ENCODE data around the gene GRHL3.

Gene GRHL3

DNA sequence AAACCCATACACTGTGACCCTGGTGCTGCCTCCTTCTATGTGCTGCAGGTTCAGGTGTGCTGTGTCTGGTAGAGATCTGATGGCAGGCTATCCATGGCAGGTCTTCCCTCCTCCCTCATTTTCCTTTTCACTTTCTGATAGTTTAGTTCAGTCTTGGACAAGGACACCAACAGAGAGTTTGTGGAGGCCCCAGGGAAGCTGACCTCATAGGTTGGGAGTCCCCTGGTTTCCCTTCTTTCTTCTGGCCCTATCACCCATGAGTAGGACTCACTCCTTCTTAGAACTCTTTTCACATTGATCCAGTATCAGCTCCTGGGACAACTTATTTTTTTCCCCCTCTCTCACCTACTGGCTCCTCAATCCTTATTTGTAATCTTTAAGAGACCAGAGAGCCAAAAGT, 8.3 kb downstream of the GRHL3 start:
- no peak for DNase-seq (ENCODE audit: low spot score)
- TF ChIP-seq, protein P1, sequence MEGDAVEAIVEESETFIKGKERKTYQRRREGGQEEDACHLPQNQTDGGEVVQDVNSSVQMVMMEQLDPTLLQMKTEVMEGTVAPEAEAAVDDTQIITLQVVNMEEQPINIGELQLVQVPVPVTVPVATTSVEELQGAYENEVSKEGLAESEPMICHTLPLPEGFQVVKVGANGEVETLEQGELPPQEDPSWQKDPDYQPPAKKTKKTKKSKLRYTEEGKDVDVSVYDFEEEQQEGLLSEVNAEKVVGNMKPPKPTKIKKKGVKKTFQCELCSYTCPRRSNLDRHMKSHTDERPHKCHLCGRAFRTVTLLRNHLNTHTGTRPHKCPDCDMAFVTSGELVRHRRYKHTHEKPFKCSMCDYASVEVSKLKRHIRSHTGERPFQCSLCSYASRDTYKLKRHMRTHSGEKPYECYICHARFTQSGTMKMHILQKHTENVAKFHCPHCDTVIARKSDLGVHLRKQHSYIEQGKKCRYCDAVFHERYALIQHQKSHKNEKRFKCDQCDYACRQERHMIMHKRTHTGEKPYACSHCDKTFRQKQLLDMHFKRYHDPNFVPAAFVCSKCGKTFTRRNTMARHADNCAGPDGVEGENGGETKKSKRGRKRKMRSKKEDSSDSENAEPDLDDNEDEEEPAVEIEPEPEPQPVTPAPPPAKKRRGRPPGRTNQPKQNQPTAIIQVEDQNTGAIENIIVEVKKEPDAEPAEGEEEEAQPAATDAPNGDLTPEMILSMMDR (IDR thresholded peaks at IDR 0.05; ENCODE audit: extremely low read depth, missing control alignments) = no peak

- TF ChIP-seq, protein P1 (IDR thresholded peaks at IDR 0.05; ENCODE audit: extremely low read depth, missing control alignments) = no peak
- no peak for DNase-seq (ENCODE audit: low spot score)
Observed at GRCh38 chr1:24327891-24328290, 8.7 kb downstream of the GRHL3 start.

DNA sequence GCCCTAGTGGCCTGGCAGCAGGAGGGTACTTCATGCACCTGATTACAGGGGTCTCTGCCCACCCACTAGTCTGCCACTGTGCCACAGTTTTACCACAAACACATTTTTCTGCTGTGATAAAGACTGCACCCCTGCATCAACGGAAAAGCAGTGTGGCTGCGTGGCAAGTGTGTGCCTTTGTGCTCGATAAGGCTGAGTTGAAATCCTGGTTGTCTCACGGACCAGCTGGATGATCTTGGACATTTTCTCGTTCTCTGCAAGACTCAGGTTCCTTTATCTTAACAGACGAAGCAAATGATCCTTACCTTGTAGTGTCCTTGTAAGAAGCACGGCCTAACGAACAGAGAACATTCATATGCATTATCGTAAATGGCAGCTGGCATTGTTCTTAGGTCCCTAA, 10.2 kb downstream of the GRHL3 start:
- TF ChIP-seq, protein P1 (IDR thresholded peaks at IDR 0.05; ENCODE audit: extremely low read depth, missing control alignments) = no peak
- no peak for DNase-seq (ENCODE audit: low spot score)

DNA sequence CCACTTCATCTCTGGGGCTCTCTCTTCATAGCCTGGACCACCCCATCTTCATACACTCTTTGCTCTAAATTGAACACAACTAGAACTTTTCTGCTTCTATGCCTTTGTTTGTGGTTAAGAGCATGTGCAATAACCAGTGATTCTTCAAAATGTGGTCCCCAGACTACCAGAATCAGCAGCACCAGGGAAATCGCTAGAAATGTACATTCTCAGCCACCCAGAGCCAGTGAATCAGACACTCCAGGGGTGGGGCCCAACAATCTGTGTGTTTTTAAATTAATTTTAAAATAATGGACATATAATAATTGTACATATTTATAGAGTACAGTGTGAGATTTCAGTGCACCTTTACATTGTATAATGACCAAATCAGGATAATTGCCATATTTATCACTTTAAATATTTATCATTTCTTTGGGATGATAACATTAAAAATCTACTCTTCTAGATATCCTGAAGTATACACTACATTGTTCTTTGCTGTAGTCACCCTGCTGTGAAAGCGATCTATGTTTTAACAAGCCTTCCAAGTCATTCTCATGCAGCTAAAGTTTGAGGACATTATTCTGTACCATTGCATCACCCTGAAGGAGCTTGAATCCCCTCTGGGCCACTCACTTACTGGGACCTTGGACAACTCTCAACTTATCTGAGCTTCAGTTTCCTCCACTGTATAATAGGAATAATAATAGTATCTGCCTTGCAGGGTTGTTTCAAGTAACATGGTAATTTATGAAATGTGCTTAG, 10.8 kb downstream of the GRHL3 start:
- no peak for DNase-seq (ENCODE audit: low spot score)
- TF ChIP-seq, protein P1 (IDR thresholded peaks at IDR 0.05; ENCODE audit: extremely low read depth, missing control alignments) = no peak

DNA sequence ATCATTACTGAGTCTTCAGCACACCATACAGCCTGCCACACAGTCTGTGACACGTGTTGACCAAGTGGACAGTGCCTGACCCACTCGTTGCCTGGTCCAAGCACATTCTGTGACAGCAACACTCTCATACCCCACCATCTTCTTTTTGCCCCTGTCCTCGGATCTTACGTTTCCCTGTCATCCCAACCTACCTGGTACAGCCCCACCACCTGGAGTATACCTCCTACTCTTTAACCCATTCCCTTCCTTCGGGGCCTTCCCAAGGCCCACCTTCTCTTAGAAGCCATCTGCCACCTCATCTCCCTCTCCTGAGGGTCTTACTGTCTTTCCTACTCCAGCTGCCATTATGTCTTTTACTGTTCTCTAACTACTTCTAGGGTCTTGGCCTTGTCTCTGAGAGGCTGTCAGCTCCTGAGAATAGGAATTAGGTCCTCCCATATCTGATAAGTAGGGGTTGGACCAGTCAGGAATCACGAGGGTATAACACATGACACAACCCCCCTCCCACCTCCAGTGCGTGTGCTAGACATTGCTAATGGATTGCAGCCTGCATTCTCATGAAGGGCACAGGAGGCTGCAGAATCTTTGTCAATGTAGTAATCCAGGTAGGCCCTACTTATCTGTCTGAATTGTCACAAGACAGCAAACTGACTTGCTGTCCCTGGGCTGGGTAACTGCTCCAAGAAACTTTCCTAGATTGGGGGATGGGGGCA, 13.0 kb downstream of the GRHL3 start:
- TF ChIP-seq, protein P1 (IDR thresholded peaks at IDR 0.05; ENCODE audit: extremely low read depth, missing control alignments) = no peak
- no peak for DNase-seq (ENCODE audit: low spot score)

GRCh38 chr1:24336075-24336474, 16.9 kb downstream of the GRHL3 start:
- no peak for DNase-seq (ENCODE audit: low spot score)
- TF ChIP-seq, protein P1 (IDR thresholded peaks at IDR 0.05; ENCODE audit: extremely low read depth, missing control alignments) = no peak

- TF ChIP-seq, protein P1 (IDR thresholded peaks at IDR 0.05; ENCODE audit: extremely low read depth, missing control alignments) = no peak
- DNase-seq (ENCODE audit: low spot score) = no peak
Observed at GRCh38 chr1:24337455-24337854, 18.3 kb downstream of the GRHL3 start.

Measured in GM20000 (cell line).